ENCODE measurements around the gene TRIM32. TPM values are rescaled to one million over a fixed set of nuclear protein-coding genes. Genes with fewer than 3 reads are reported as not detected.

The TRIM32 gene
- total RNA-seq, 4 donors from 2014 or later, result 12.9 to 19.2 (median 17.3) TPM

GRCh38 chr9:116668970-116669695, 18.0 kb upstream of the TRIM32 start:
- WGBS, result 99% methylated on average over 4 of the region's 4 CpGs
- intact Hi-C loops (cut with DNase I), result no loop called here

GRCh38 chr9:116671605-116672004, 15.5 kb upstream of the TRIM32 start:
- TF ChIP-seq EP300 (IDR thresholded peaks at IDR 0.05), result no peak
- TF ChIP-seq CTCF (IDR thresholded peaks at IDR 0.05), result no peak
- TF ChIP-seq POLR2A (IDR thresholded peaks at IDR 0.05; ENCODE audit: low read depth), result no peak
- no peak for TF ChIP-seq POLR2AphosphoS5 (IDR thresholded peaks at IDR 0.05)
- intact Hi-C loops (cut with DNase I), result no loop called here
- no peaks in the 10 kb centered on the region for H3K4me1 ChIP-seq
- peaks cover 0 to 9% (median 2%) of the 10 kb centered on the region in 4 donors for H3K9me3 ChIP-seq
- WGBS, result 90% methylated on average over 2 of the region's 2 CpGs
- no peak for DNase-seq (ENCODE audit: extremely low spot score)
- H3K27me3 ChIP-seq, result no peaks in the 10 kb centered on the region
- no peak overlapping the region for H3K4me3 ChIP-seq
- no peaks in the 10 kb centered on the region for H3K36me3 ChIP-seq
- H3K27ac ChIP-seq (replicated peaks in 1 of 4), result no peak overlapping the region

More at GRCh38 chr9:116668970-116669695, 18.0 kb upstream of the TRIM32 start:
- Histone ChIP-seq H3K9me3 (peaks cover 0 to 9% (median 2%) of the 10 kb centered on the region in 4 donors), H3K27ac (replicated peaks in 1 of 4) (no peak overlapping the region), H3K4me3 (no peak overlapping the region), H3K27me3 (no peaks in the 10 kb centered on the region), H3K36me3 (no peaks in the 10 kb centered on the region), H3K4me1 (peaks cover 0 to 3% (median 1%) of the 10 kb centered on the region in 4 donors)
- TF ChIP-seq EP300 (IDR thresholded peaks at IDR 0.05) (no peak), CTCF (IDR thresholded peaks at IDR 0.05) (no peak), POLR2AphosphoS5 (IDR thresholded peaks at IDR 0.05) (no peak), POLR2A (IDR thresholded peaks at IDR 0.05; ENCODE audit: low read depth) (no peak)
- no peak for DNase-seq (ENCODE audit: extremely low spot score)

GRCh38 chr9:116673375-116673774, 13.7 kb upstream of the TRIM32 start:
- H3K27ac ChIP-seq (replicated peaks in 1 of 4), result no peak overlapping the region
- no peaks in the 10 kb centered on the region for H3K27me3 ChIP-seq
- H3K4me3 ChIP-seq, result no peak overlapping the region
- intact Hi-C loops (cut with DNase I), result no loop called here
- DNase-seq (ENCODE audit: extremely low spot score), result no peak
- H3K9me3 ChIP-seq, result peaks cover 0 to 9% (median 2%) of the 10 kb centered on the region in 4 donors
- H3K4me1 ChIP-seq, result no peaks in the 10 kb centered on the region
- 0% methylated on average over 1 of the region's 1 CpG for WGBS
- no peak for TF ChIP-seq POLR2A (IDR thresholded peaks at IDR 0.05; ENCODE audit: low read depth)
- no peak for TF ChIP-seq CTCF (IDR thresholded peaks at IDR 0.05)
- H3K36me3 ChIP-seq, result no peaks in the 10 kb centered on the region

GRCh38 chr9:116674210-116674980, 12.7 kb upstream of the TRIM32 start:
- 89% methylated on average over 4 of the region's 5 CpGs for WGBS
- Histone ChIP-seq H3K27me3 (no peaks in the 10 kb centered on the region), H3K27ac (replicated peaks in 1 of 4) (no peak overlapping the region), H3K4me1 (no peaks in the 10 kb centered on the region), H3K4me3 (no peak overlapping the region), H3K9me3 (peaks cover 0 to 9% (median 2%) of the 10 kb centered on the region in 4 donors), H3K36me3 (no peaks in the 10 kb centered on the region)
- TF ChIP-seq POLR2AphosphoS5 (IDR thresholded peaks at IDR 0.05), result no peak
- no peak for TF ChIP-seq EP300 (IDR thresholded peaks at IDR 0.05)
- TF ChIP-seq POLR2A (IDR thresholded peaks at IDR 0.05; ENCODE audit: low read depth), result no peak
- no peak for TF ChIP-seq CTCF (IDR thresholded peaks at IDR 0.05)
- intact Hi-C loops (cut with DNase I), result no loop called here
- no peak for DNase-seq (ENCODE audit: extremely low spot score)

Measured in esophagus muscularis mucosa (tissue), 4 donors.